Activated CD4-positive, alpha-beta memory T cell treated with anti-CD3 and anti-CD28 coated beads for 36 hours (primary cell): ENCODE data around the gene TMEM97. TPM values are rescaled to one million over a fixed set of nuclear protein-coding genes. Genes with fewer than 3 reads are reported as not detected.

Experiments used
- CTCF ChIA-PET: fragments of 350-600 bp; sonication (Branson Sonifier 250); formaldehyde crosslinking; loops from one replicate; lab custom pipeline; 2021; ENCODE audit warnings: antibody characterized with exemption, inconsistent platforms; lab: Charles Lee
- POLR2A ChIA-PET: fragments of 350-600 bp; sonication (Branson Sonifier 250); formaldehyde crosslinking; loops from one replicate; lab custom pipeline; 2021; ENCODE audit warnings: antibody characterized with exemption; lab: Charles Lee
- DNase-seq: peaks from one replicate; pipeline ENCODE4 v3.0.0-alpha.2; 2020
- H3K27ac Mint-ChIP-seq: one replicate; pipeline ENCODE4 v1.8.0; 2021; ENCODE audit warnings: mixed read lengths
- H3K27me3 Mint-ChIP-seq: one replicate; pipeline ENCODE4 v1.8.0; 2021; ENCODE audit warnings: mixed read lengths
- H3K36me3 Mint-ChIP-seq: one replicate; pipeline ENCODE4 v1.8.0; 2021; ENCODE audit warnings: mixed read lengths
- H3K4me1 Mint-ChIP-seq: one replicate; pipeline ENCODE4 v1.8.0; 2021; ENCODE audit warnings: low read depth, mixed read lengths
- H3K4me3 Mint-ChIP-seq: one replicate; pipeline ENCODE4 v1.8.0; 2021; ENCODE audit warnings: mild to moderate bottlenecking, mixed read lengths
- H3K9me3 Mint-ChIP-seq: one replicate; pipeline ENCODE4 v1.8.0; 2021; ENCODE audit warnings: mixed read lengths
- intact Hi-C: fragments of 100-400 bp; cut with micrococcal nuclease; formaldehyde crosslinking; loops from one replicate; pipeline ENCODE4 v1.15.1; 2023
- microRNA-seq: library from miRNA; unstranded; fragments of <30 nt; microRNA quantifications from one replicate; pipeline ENCODE4 v1.2.0, GENCODE V29; 2022; ENCODE audit warnings: borderline number of aligned reads, borderline microRNAs expressed, borderline replicate concordance
- total RNA-seq, 2 experiments: library from RNA; stranded (reverse); gene quantifications; one replicate each; pipeline ENCODE4 v1.2.3, GENCODE V29; 2021

The TMEM97 gene
- total RNA-seq, 2 experiments from 2014 or later: 27.1 to 29.8 TPM

DNA sequence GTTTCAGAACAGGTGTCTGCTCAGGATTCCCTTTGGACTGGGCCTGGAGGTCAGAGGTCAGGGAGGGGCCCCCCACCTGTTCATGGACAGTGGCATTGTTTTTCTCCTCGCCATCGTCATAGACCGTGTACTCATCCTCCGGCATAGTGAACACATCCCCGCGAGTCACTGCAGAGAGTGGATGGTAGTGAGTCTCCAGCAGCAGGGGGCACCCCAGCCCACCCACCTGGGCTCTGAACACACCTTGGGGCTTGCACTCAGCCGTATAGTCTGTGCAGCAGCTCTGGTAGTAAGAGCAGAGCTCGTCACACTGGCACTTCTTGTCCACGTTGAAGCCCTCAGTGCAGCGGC, 50.7 kb downstream of the TMEM97 start:
- DNase-seq: no peak
- no peaks in the 10 kb centered on the region for H3K36me3 Mint-ChIP-seq
- intact Hi-C loops: no loop called here
- CTCF ChIA-PET: interaction anchor here (1.2 kb wide), 1 partner anchor 135 kb away, joined by 3 read pairs; no protein-coding TSS in a partner anchor
- peaks cover 16% of the 10 kb centered on the region for H3K4me1 Mint-ChIP-seq
- POLR2A ChIA-PET: interaction anchor here (2.6 kb wide), 1 partner anchor 12 kb away, joined by 12 read pairs; the partner anchor contains the start of gene POLDIP2
- H3K4me3 Mint-ChIP-seq: no peak overlapping the region
- H3K27me3 Mint-ChIP-seq: no peaks in the 10 kb centered on the region
- no peak overlapping the region for H3K27ac Mint-ChIP-seq
- H3K9me3 Mint-ChIP-seq: no peaks in the 10 kb centered on the region

GRCh38 chr17:28370035-28370743, 51.2 kb downstream of the TMEM97 start, which contains the start of gene VTN:
VTN (minus strand) TSS chr17:28370307; CDS start chr17:28370203, 104 bp downstream.
- Mint-ChIP-seq H3K27me3 (no peaks in the 10 kb centered on the region), H3K4me3 (peak within 1 kb of the TSS; percentile 79), H3K9me3 (no peaks in the 10 kb centered on the region), H3K36me3 (no peaks in the 10 kb centered on the region), H3K4me1 (peaks cover 16% of the 10 kb centered on the region), H3K27ac (peak within 1 kb of the TSS; percentile 78)
- intact Hi-C loops: no loop called here
- CTCF ChIA-PET: interaction anchor here (0.8 to 1.2 kb wide), 2 partner anchors 47 to 136 kb away, joined by 3 to 4 read pairs; no protein-coding TSS in a partner anchor
- POLR2A ChIA-PET: interaction anchor here (1.2 to 2.6 kb wide), 3 partner anchors 13 to 201 kb away, joined by 4 to 12 read pairs (median 8); partner anchors contain the start of genes IFT20, PIGS, POLDIP2 and TNFAIP1
- no peak for DNase-seq

GRCh38 chr17:28370744-28371103, 51.7 kb downstream of the TMEM97 start:
- H3K4me1 Mint-ChIP-seq: peaks cover 16% of the 10 kb centered on the region
- peak overlapping the region; percentile 79 for H3K4me3 Mint-ChIP-seq
- POLR2A ChIA-PET: interaction anchor here (1.2 to 2.6 kb wide), 3 partner anchors 13 to 201 kb away, joined by 4 to 12 read pairs (median 8); partner anchors contain the start of genes IFT20, PIGS, POLDIP2 and TNFAIP1
- DNase-seq: no peak
- no peaks in the 10 kb centered on the region for H3K9me3 Mint-ChIP-seq
- H3K27ac Mint-ChIP-seq: no peak overlapping the region
- H3K36me3 Mint-ChIP-seq: no peaks in the 10 kb centered on the region
- H3K27me3 Mint-ChIP-seq: no peaks in the 10 kb centered on the region
- CTCF ChIA-PET: interaction anchor here (0.8 to 1.2 kb wide), 2 partner anchors 46 to 137 kb away, joined by 3 to 4 read pairs; no protein-coding TSS in a partner anchor
- intact Hi-C loops: loop anchor here (1.0 kb wide), 3 partner anchors 13 to 51 kb away; partner anchors contain the start of genes IFT20, POLDIP2, TMEM97 and TNFAIP1

DNA sequence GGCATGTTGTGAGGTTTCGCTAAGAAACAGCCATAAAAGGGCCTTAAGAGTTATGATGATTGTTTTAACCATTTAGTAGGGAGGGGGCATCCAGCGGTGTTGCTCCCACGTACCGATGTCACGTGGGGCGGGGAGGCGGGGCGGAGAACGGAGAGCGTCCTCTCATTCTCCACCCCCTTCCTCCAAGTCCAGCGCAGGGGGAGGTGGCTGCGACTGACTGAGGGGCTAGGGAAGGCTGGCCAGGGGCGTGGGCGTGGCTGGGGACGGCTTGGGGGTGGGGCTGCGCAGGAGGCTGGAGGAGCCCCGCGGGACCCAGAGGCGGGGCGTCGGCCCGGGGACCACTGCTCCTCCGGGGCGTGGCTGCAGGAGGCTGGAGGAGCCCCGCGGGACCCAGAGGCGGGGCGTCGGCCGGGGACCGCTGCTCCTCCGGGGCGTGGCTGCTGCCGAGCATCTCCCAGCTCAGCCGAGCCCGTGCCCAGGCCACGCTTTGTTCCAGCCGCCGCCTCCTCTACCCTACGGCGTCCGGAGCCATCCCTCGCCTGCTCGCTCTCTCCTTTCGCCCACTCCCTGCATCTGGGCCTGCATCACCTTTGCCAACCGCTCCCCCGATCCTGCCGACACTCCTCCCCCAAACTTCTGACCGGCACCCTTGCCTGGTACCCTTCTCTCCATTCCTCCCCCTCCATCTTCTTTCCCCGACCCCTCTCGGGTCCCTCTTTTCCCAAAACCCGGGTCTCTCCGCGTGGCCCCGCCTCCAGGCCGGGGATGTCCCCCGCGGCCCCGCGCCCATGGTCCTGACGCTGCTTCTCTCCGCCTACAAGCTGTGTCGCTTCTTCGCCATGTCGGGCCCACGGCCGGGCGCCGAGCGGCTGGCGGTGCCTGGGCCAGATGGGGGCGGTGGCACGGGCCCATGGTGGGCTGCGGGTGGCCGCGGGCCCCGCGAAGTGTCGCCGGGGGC, 52.5 kb downstream of the TMEM97 start, which contains the start of gene SARM1:
SARM1 (plus strand) TSS at position 450 of the 958 bp plus-strand sequence; CDS start at position 789, 339 bp downstream.
- POLR2A ChIA-PET: interaction anchor here (1.2 to 3.0 kb wide), 5 partner anchors 13 to 200 kb away, joined by 3 to 15 read pairs (median 8); partner anchors contain the start of genes IFT20, PIGS, POLDIP2 and TNFAIP1
- Mint-ChIP-seq H3K36me3 (no peaks in the 10 kb centered on the region), H3K4me3 (peak within 1 kb of the TSS; percentile 86), H3K9me3 (no peaks in the 10 kb centered on the region), H3K4me1 (peaks cover 16% of the 10 kb centered on the region), H3K27me3 (no peaks in the 10 kb centered on the region), H3K27ac (peak within 1 kb of the TSS; percentile 79)
- intact Hi-C loops: loop anchor here (1.0 kb wide), 3 partner anchors 14 to 52 kb away; partner anchors contain the start of genes IFT20, POLDIP2, TMEM97 and TNFAIP1
- CTCF ChIA-PET: interaction anchor here (0.6 to 1.4 kb wide), 3 partner anchors 11 to 45 kb away, joined by 3 to 4 read pairs (median 4); no protein-coding TSS in a partner anchor
- DNase-seq: peak; percentile 93

DNA sequence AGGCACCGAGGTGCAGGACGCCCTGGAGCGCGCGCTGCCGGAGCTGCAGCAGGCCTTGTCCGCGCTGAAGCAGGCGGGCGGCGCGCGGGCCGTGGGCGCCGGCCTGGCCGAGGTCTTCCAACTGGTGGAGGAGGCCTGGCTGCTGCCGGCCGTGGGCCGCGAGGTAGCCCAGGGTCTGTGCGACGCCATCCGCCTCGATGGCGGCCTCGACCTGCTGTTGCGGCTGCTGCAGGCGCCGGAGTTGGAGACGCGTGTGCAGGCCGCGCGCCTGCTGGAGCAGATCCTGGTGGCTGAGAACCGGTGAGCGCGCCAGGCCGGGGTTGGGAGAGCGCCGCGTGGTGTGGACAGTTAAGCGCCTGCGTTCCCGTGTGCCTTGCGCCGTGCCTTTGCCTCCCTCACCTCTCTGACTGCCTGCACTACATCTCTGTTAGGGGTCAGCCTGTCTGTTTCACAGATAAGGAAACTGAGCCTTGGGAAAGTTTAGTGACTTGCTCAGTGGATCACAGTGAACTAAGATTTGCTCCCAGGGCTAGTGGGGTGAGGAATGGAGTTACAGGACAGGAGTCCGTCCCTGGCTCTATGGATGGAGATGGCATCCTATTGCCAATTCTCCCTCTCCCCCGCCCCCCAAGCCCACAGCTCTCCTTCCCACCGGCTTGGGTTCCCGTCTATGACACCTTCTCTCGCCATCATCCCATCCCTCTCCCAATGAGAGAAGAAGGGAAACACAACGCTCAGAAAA, 53.4 kb downstream of the TMEM97 start:
- ChIA-PET POLR2A (interaction anchor here (1.7 to 3.0 kb wide), 4 partner anchors 12 to 37 kb away, joined by 3 to 15 read pairs (median 10); partner anchors contain the start of genes IFT20, POLDIP2 and TNFAIP1), CTCF (interaction anchor here (1.4 to 1.5 kb wide), 2 partner anchors 11 to 44 kb away, joined by 3 to 4 read pairs; no protein-coding TSS in a partner anchor)
- Mint-ChIP-seq H3K9me3 (no peaks in the 10 kb centered on the region), H3K4me1 (peaks cover 16% of the 10 kb centered on the region), H3K27ac (peak overlapping the region; percentile 58), H3K27me3 (no peaks in the 10 kb centered on the region), H3K36me3 (no peaks in the 10 kb centered on the region), H3K4me3 (peak overlapping the region; percentile 80)
- intact Hi-C loops: no loop called here
- peak; percentile 47 for DNase-seq

DNA sequence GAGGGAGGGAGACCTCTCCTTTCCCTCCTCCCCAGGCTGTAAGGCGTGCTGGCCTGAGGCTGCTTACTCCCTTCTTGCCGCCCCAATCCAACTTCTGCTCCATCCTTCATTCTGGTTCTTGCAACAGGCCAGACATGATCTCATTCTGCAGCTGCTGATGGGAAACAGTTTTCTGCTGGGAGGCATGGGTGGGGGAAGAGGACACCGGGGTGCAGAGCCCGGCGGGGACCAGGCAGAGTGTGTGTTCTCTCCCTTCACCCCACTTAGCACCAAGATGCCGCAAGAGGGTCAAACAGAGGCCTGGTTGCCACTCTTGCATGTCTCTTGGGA, 53.9 kb downstream of the TMEM97 start:
- H3K4me1 Mint-ChIP-seq: peaks cover 16% of the 10 kb centered on the region
- CTCF ChIA-PET: interaction anchor here (1.5 kb wide), 1 partner anchor 44 kb away, joined by 3 read pairs; no protein-coding TSS in a partner anchor
- intact Hi-C loops: no loop called here

More for the DNA sequence above, 53.9 kb downstream of the TMEM97 start:
- Mint-ChIP-seq H3K36me3 (no peaks in the 10 kb centered on the region), H3K4me3 (peak overlapping the region; percentile 80), H3K27ac (peak overlapping the region; percentile 58), H3K9me3 (no peaks in the 10 kb centered on the region), H3K27me3 (no peaks in the 10 kb centered on the region)
- DNase-seq: no peak
- POLR2A ChIA-PET: interaction anchor here (1.7 to 3.0 kb wide), 2 partner anchors 12 to 28 kb away, joined by 3 to 15 read pairs; no protein-coding TSS in a partner anchor

Small RNA genes lying within 50 kb of the gene (microRNA-seq; reads per million reads assigned to microRNA genes)
- 1.6 reads per million for gene MIR4723

Other genes starting within 250 kb of the TMEM97 start
- gene IFT20, start 16.3 kb downstream of the TMEM97 start, total RNA-seq: 10 to 100 TPM; 20.3 to 20.6 TPM
- 10 to 100 TPM; 24.4 to 27.3 TPM for gene TNFAIP1, start 16.6 kb downstream of the TMEM97 start, total RNA-seq
- gene POLDIP2, start 38.3 kb downstream of the TMEM97 start, total RNA-seq: 10 to 100 TPM; 73.8 to 76.4 TPM
- gene SEBOX, start 46.0 kb downstream of the TMEM97 start, total RNA-seq: not detected
- not detected for gene VTN, start 51.1 kb downstream of the TMEM97 start, total RNA-seq
- gene SARM1, start 52.5 kb downstream of the TMEM97 start, total RNA-seq: 10 to 100 TPM; 16.5 to 18.3 TPM
- 1 to 10 TPM; 2.3 to 2.9 TPM for gene SLC46A1, start 87.0 kb downstream of the TMEM97 start, total RNA-seq
- not detected for gene SLC13A2, start 154.4 kb downstream of the TMEM97 start, total RNA-seq
- gene FOXN1, start 187.1 kb downstream of the TMEM97 start, total RNA-seq: not detected
- gene UNC119, start 233.4 kb downstream of the TMEM97 start, total RNA-seq: 10 to 100 TPM; 38.0 to 42.0 TPM